ENCODE data around the gene ZNF292.
"Not testable (repeated sequence)": the region's sequence is repeated elsewhere in the genome, so short reads cannot be mapped to it uniquely, and the experiment has no call there.

ZNF292 gene

GRCh38 chr6:87213364-87213763 is 58.0 kb downstream of the ZNF292 start:
- Histone ChIP-seq H3K9me3 (ENCODE audit: control insufficient read depth, low read length) (no peaks in the 10 kb centered on the region), H3K4me1 (ENCODE audit: control insufficient read depth, insufficient read depth, low read length, poor library complexity, severe bottlenecking) (no peaks in the 10 kb centered on the region), H3K4me3 (ENCODE audit: extremely low read depth, insufficient read depth, low read length, poor library complexity, severe bottlenecking) (no peak overlapping the region), H3K36me3 (ENCODE audit: control insufficient read depth, insufficient read depth, low read length) (peaks cover 7% of the 10 kb centered on the region), H3K27ac (ENCODE audit: low read depth, low read length, severe bottlenecking) (no peak overlapping the region)
- 86 to 95% methylated on average over 1 to 5 of the region's 5 CpGs for WGBS, 2 experiments (ENCODE audit: insufficient coverage in 2 of 2)

- H3K36me3 ChIP-seq (ENCODE audit: control insufficient read depth, insufficient read depth, low read length), result peaks cover 14% of the 10 kb centered on the region
- H3K4me1 ChIP-seq (ENCODE audit: control insufficient read depth, insufficient read depth, low read length, poor library complexity, severe bottlenecking), result no peaks in the 10 kb centered on the region
- H3K27ac ChIP-seq (ENCODE audit: low read depth, low read length, severe bottlenecking), result no peak overlapping the region
- no peaks in the 10 kb centered on the region for H3K9me3 ChIP-seq (ENCODE audit: control insufficient read depth, low read length)
- no peak overlapping the region for H3K4me3 ChIP-seq (ENCODE audit: extremely low read depth, insufficient read depth, low read length, poor library complexity, severe bottlenecking)
These were observed 59.5 kb downstream of the ZNF292 start for GRCh38 chr6:87214831-87215230.

- no peak overlapping the region for H3K4me3 ChIP-seq (ENCODE audit: extremely low read depth, insufficient read depth, low read length, poor library complexity, severe bottlenecking)
- H3K4me1 ChIP-seq (ENCODE audit: control insufficient read depth, insufficient read depth, low read length, poor library complexity, severe bottlenecking), result no peaks in the 10 kb centered on the region
- no CpG with 5 or more reads among the region's 1 CpG for WGBS, 2 experiments (ENCODE audit: insufficient coverage in 2 of 2)
- H3K27ac ChIP-seq (ENCODE audit: low read depth, low read length, severe bottlenecking), result no peak overlapping the region
- H3K9me3 ChIP-seq (ENCODE audit: control insufficient read depth, low read length), result no peaks in the 10 kb centered on the region
- H3K36me3 ChIP-seq (ENCODE audit: control insufficient read depth, insufficient read depth, low read length), result peaks cover 45% of the 10 kb centered on the region
These were observed 65.6 kb downstream of the ZNF292 start for GRCh38 chr6:87220997-87221396.

GRCh38 chr6:87222676-87223075 is 67.3 kb downstream of the ZNF292 start:
- no CpG with 5 or more reads among the region's 1 CpG for WGBS, 2 experiments (ENCODE audit: insufficient coverage in 2 of 2)
- peaks cover 53% of the 10 kb centered on the region for H3K36me3 ChIP-seq (ENCODE audit: control insufficient read depth, insufficient read depth, low read length)

GRCh38 chr6:87224971-87225370 is 69.6 kb downstream of the ZNF292 start:
- WGBS, 2 experiments (ENCODE audit: insufficient coverage in 2 of 2), result no CpG with 5 or more reads among the region's 1 CpG
- H3K36me3 ChIP-seq (ENCODE audit: control insufficient read depth, insufficient read depth, low read length), result peaks cover 60% of the 10 kb centered on the region
- H3K4me1 ChIP-seq (ENCODE audit: control insufficient read depth, insufficient read depth, low read length, poor library complexity, severe bottlenecking), result no peaks in the 10 kb centered on the region
- H3K27ac ChIP-seq (ENCODE audit: low read depth, low read length, severe bottlenecking), result no peak overlapping the region
- H3K9me3 ChIP-seq (ENCODE audit: control insufficient read depth, low read length), result no peaks in the 10 kb centered on the region
- H3K4me3 ChIP-seq (ENCODE audit: extremely low read depth, insufficient read depth, low read length, poor library complexity, severe bottlenecking), result no peak overlapping the region

More at GRCh38 chr6:87222676-87223075, 67.3 kb downstream of the ZNF292 start:
- Histone ChIP-seq H3K9me3 (ENCODE audit: control insufficient read depth, low read length) (no peaks in the 10 kb centered on the region), H3K4me1 (ENCODE audit: control insufficient read depth, insufficient read depth, low read length, poor library complexity, severe bottlenecking) (no peaks in the 10 kb centered on the region), H3K27ac (ENCODE audit: low read depth, low read length, severe bottlenecking) (no peak overlapping the region), H3K4me3 (ENCODE audit: extremely low read depth, insufficient read depth, low read length, poor library complexity, severe bottlenecking) (no peak overlapping the region)

- no peak overlapping the region for H3K4me3 ChIP-seq (ENCODE audit: extremely low read depth, insufficient read depth, low read length, poor library complexity, severe bottlenecking)
- no peaks in the 10 kb centered on the region for H3K4me1 ChIP-seq (ENCODE audit: control insufficient read depth, insufficient read depth, low read length, poor library complexity, severe bottlenecking)
- no CpG with 5 or more reads among the region's 2 CpGs for WGBS, 2 experiments (ENCODE audit: insufficient coverage in 2 of 2)
- no peaks in the 10 kb centered on the region for H3K9me3 ChIP-seq (ENCODE audit: control insufficient read depth, low read length)
- peaks cover 59% of the 10 kb centered on the region for H3K36me3 ChIP-seq (ENCODE audit: control insufficient read depth, insufficient read depth, low read length)
- no peak overlapping the region for H3K27ac ChIP-seq (ENCODE audit: low read depth, low read length, severe bottlenecking)
These were observed 70.1 kb downstream of the ZNF292 start for GRCh38 chr6:87225511-87225910.

GRCh38 chr6:87225937-87226336 is 70.6 kb downstream of the ZNF292 start:
- H3K9me3 ChIP-seq (ENCODE audit: control insufficient read depth, low read length), result no peaks in the 10 kb centered on the region
- no peaks in the 10 kb centered on the region for H3K4me1 ChIP-seq (ENCODE audit: control insufficient read depth, insufficient read depth, low read length, poor library complexity, severe bottlenecking)
- peaks cover 56% of the 10 kb centered on the region for H3K36me3 ChIP-seq (ENCODE audit: control insufficient read depth, insufficient read depth, low read length)
- H3K27ac ChIP-seq (ENCODE audit: low read depth, low read length, severe bottlenecking), result no peak overlapping the region
- H3K4me3 ChIP-seq (ENCODE audit: extremely low read depth, insufficient read depth, low read length, poor library complexity, severe bottlenecking), result no peak overlapping the region

GRCh38 chr6:87230801-87231200 is 75.4 kb downstream of the ZNF292 start:
- H3K27ac ChIP-seq (ENCODE audit: low read depth, low read length, severe bottlenecking), result no peak overlapping the region
- 100% methylated on average over 1 of the region's 1 CpG; no CpG with 5 or more reads in 1 of the 2 experiments for WGBS, 2 experiments (ENCODE audit: insufficient coverage in 2 of 2)
- H3K9me3 ChIP-seq (ENCODE audit: control insufficient read depth, low read length), result no peaks in the 10 kb centered on the region
- H3K4me1 ChIP-seq (ENCODE audit: control insufficient read depth, insufficient read depth, low read length, poor library complexity, severe bottlenecking), result no peaks in the 10 kb centered on the region
- H3K36me3 ChIP-seq (ENCODE audit: control insufficient read depth, insufficient read depth, low read length), result peaks cover 39% of the 10 kb centered on the region
- no peak overlapping the region for H3K4me3 ChIP-seq (ENCODE audit: extremely low read depth, insufficient read depth, low read length, poor library complexity, severe bottlenecking)

GRCh38 chr6:87237804-87238203 is 82.4 kb downstream of the ZNF292 start:
- no peak overlapping the region for H3K27ac ChIP-seq (ENCODE audit: low read depth, low read length, severe bottlenecking)
- H3K9me3 ChIP-seq (ENCODE audit: control insufficient read depth, low read length), result no peaks in the 10 kb centered on the region
- peaks cover 41% of the 10 kb centered on the region for H3K36me3 ChIP-seq (ENCODE audit: control insufficient read depth, insufficient read depth, low read length)
- no peak overlapping the region for H3K4me3 ChIP-seq (ENCODE audit: extremely low read depth, insufficient read depth, low read length, poor library complexity, severe bottlenecking)
- H3K4me1 ChIP-seq (ENCODE audit: control insufficient read depth, insufficient read depth, low read length, poor library complexity, severe bottlenecking), result no peaks in the 10 kb centered on the region

GRCh38 chr6:87239098-87239635 is 83.8 kb downstream of the ZNF292 start:
- H3K9me3 ChIP-seq (ENCODE audit: control insufficient read depth, low read length); H3K4me1 ChIP-seq (ENCODE audit: control insufficient read depth, insufficient read depth, low read length, poor library complexity, severe bottlenecking); H3K4me3 ChIP-seq (ENCODE audit: extremely low read depth, insufficient read depth, low read length, poor library complexity, severe bottlenecking); H3K27ac ChIP-seq (ENCODE audit: low read depth, low read length, severe bottlenecking): not testable (repeated sequence)
- 98 to 100% methylated on average over 7 to 12 of the region's 39 CpGs for WGBS, 2 experiments (ENCODE audit: insufficient coverage in 2 of 2)
- peaks cover 40% of the 10 kb centered on the region for H3K36me3 ChIP-seq (ENCODE audit: control insufficient read depth, insufficient read depth, low read length)

GRCh38 chr6:87241304-87241703 is 85.9 kb downstream of the ZNF292 start:
- 94 to 100% methylated on average over 2 to 4 of the region's 5 CpGs for WGBS, 2 experiments (ENCODE audit: insufficient coverage in 2 of 2)
- H3K9me3 ChIP-seq (ENCODE audit: control insufficient read depth, low read length), result no peaks in the 10 kb centered on the region
- peaks cover 32% of the 10 kb centered on the region for H3K36me3 ChIP-seq (ENCODE audit: control insufficient read depth, insufficient read depth, low read length)
- H3K4me1 ChIP-seq (ENCODE audit: control insufficient read depth, insufficient read depth, low read length, poor library complexity, severe bottlenecking), result no peaks in the 10 kb centered on the region
- H3K27ac ChIP-seq (ENCODE audit: low read depth, low read length, severe bottlenecking), result no peak overlapping the region
- no peak overlapping the region for H3K4me3 ChIP-seq (ENCODE audit: extremely low read depth, insufficient read depth, low read length, poor library complexity, severe bottlenecking)

All from mesodermal cell (in vitro differentiated cells).